Fibroblast of skin of left biceps (primary cell): ENCODE data around the gene GCK.

ENCODE experiments used
- DNase-seq, 2 experiments: peaks; one replicate each; pipeline ENCODE4 v3.0.0-alpha.2; 2013; ENCODE audit warnings: low read depth in 2 of 2

The GCK gene

GRCh38 chr7:44104860-44105771 lies 84.1 kb downstream of the GCK start:
- DNase-seq = no peak

- no peak for DNase-seq
Observed at GRCh38 chr7:44103923-44104859, 85.0 kb downstream of the GCK start, which contains the start of gene AEBP1. Gene AEBP1 (plus strand): TSS chr7:44104345. CDS start chr7:44104666, 321 bp downstream.

GRCh38 chr7:44103566-44103922 lies 85.7 kb downstream of the GCK start:
- no peak for DNase-seq

- DNase-seq = no peak
Observed at GRCh38 chr7:44102846-44103565, 86.2 kb downstream of the GCK start.

GRCh38 chr7:44101966-44102845 lies 87.0 kb downstream of the GCK start:
- no peak for DNase-seq

- DNase-seq = no peak
Observed at GRCh38 chr7:44101303-44101965, 87.8 kb downstream of the GCK start.

GRCh38 chr7:44100458-44101302 lies 88.6 kb downstream of the GCK start:
- DNase-seq = no peak

GRCh38 chr7:44099669-44100068 lies 89.6 kb downstream of the GCK start:
- DNase-seq = no peak

GRCh38 chr7:44098092-44099068 lies 90.9 kb downstream of the GCK start:
- DNase-seq = no peak

GRCh38 chr7:44097064-44097932 lies 91.9 kb downstream of the GCK start:
- DNase-seq = no peak

GRCh38 chr7:44096326-44096881 lies 92.8 kb downstream of the GCK start:
- DNase-seq = no peak

- no peak for DNase-seq
Observed at GRCh38 chr7:44095781-44096180, 93.5 kb downstream of the GCK start.

- DNase-seq = no peak
Observed at GRCh38 chr7:44094883-44095592, 94.2 kb downstream of the GCK start.

- no peak for DNase-seq
Observed at GRCh38 chr7:44094365-44094764, 94.9 kb downstream of the GCK start.
